OCI-LY1 (cell line): ENCODE data around the gene NAPG.

Source experiments
- H2AFZ ChIP-seq: fragments of 200-600 bp; sonication (generic), shearing (Covaris generic); 2 replicates; pipeline ENCODE4 v1.6.0; 2014; ENCODE audit warnings: antibody characterized with exemption, mild to moderate bottlenecking, low read length
- H3F3A ChIP-seq: fragments of 200-600 bp; sonication (generic), shearing (Covaris generic); 2 replicates; pipeline ENCODE4 v1.6.0; 2014; ENCODE audit warnings: mild to moderate bottlenecking, antibody characterized with exemption, low read length, moderate library complexity; ENCODE audit not compliant: insufficient read depth
- H3K27ac ChIP-seq: fragments of 200-600 bp; sonication (generic); 2 replicates; pipeline ENCODE4 v1.5.1; 2014; ENCODE audit warnings: low read length, mixed run types, mild to moderate bottlenecking, low read depth; ENCODE audit not compliant: poor library complexity, severe bottlenecking
- H3K27me3 ChIP-seq: fragments of 200-600 bp; sonication (generic); 2 replicates; pipeline ENCODE4 v1.6.0; 2014; ENCODE audit warnings: antibody characterized with exemption, mild to moderate bottlenecking, low read length, moderate library complexity; ENCODE audit not compliant: insufficient read depth
- H3K36me3 ChIP-seq: fragments of 200-600 bp; sonication (generic); 2 replicates; pipeline ENCODE4 v1.6.1; 2014; ENCODE audit warnings: mild to moderate bottlenecking, antibody characterized with exemption, low read length, moderate library complexity, mixed read lengths; ENCODE audit not compliant: insufficient read depth
- H3K4me1 ChIP-seq: fragments of 200-600 bp; sonication (generic); 2 replicates; pipeline ENCODE4 v1.5.1; 2014; ENCODE audit warnings: mild to moderate bottlenecking, low read length, moderate library complexity; ENCODE audit not compliant: insufficient read depth, severe bottlenecking
- H3K4me2 ChIP-seq: fragments of 200-600 bp; sonication (generic), shearing (Covaris generic); 2 replicates; pipeline ENCODE4 v1.6.1; 2014; ENCODE audit warnings: low read length
- H3K4me3 ChIP-seq: fragments of 200-600 bp; sonication (generic); 2 replicates; pipeline ENCODE4 v1.5.1; 2014; ENCODE audit warnings: low read length, low read depth, mild to moderate bottlenecking, mixed read lengths; ENCODE audit not compliant: poor library complexity, severe bottlenecking
- H3K79me2 ChIP-seq: fragments of 200-600 bp; shearing (Covaris generic); 2 replicates; pipeline ENCODE4 v1.6.1; 2016; ENCODE audit warnings: mixed run types, low read length, mixed read lengths; ENCODE audit not compliant: insufficient read depth
- H3K9ac ChIP-seq: fragments of 200-600 bp; sonication (generic), shearing (Covaris generic); 2 replicates; pipeline ENCODE4 v1.6.1; 2014; ENCODE audit warnings: mild to moderate bottlenecking, low read length, mixed read lengths
- H3K9me2 ChIP-seq: fragments of 200-600 bp; sonication (generic), shearing (Covaris generic); 2 replicates; pipeline ENCODE4 v1.6.1; 2014; ENCODE audit warnings: low read depth, mild to moderate bottlenecking, low read length, mixed read lengths
- H3K9me3 ChIP-seq: fragments of 200-600 bp; shearing (Covaris generic); 2 replicates; pipeline ENCODE4 v1.6.1; 2014; ENCODE audit warnings: low read length, mixed read lengths
- H4K20me1 ChIP-seq: fragments of 200-600 bp; sonication (generic), shearing (Covaris generic); 2 replicates; pipeline ENCODE4 v1.6.0; 2016; ENCODE audit warnings: mild to moderate bottlenecking, low read length; ENCODE audit not compliant: insufficient read depth
- EZH2 ChIP-seq: fragments of 200-600 bp; sonication (generic), shearing (Covaris generic); IDR thresholded peaks from 2 replicates; pipeline ENCODE4 v1.8.0; 2017; ENCODE audit warnings: borderline replicate concordance, mixed run types, mild to moderate bottlenecking, antibody characterized with exemption, low read length, moderate library complexity, mixed read lengths
- TF ChIP-seq, protein P1 (sequence below): fragments of 200-600 bp; sonication (generic), shearing (Covaris generic); IDR thresholded peaks from 2 replicates; pipeline ENCODE4 v1.5.1; 2017; ENCODE audit warnings: mild to moderate bottlenecking, antibody characterized with exemption, low read length, moderate library complexity, mixed read lengths

Gene NAPG

DNA sequence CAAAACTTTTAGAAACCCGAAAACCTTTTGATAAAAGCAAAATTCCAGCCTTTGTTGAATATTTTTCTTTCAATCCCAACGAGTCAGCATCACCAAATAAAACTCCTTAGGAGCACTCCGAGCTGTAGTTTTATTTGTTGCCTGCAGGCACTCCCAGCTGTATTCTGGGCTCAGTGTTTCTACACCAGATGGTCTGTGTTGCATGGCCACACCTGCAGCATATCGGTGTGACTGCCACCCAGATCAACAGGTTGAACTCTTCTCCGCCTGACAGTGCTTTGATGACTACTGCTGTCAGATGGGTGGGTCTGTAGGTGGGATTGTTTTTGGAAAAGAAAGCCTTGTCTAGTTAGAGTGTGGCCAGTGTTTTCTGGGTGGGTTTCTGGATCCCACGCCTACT is 38.7 kb upstream of the NAPG start:
- peaks cover 74% of the 10 kb centered on the region for H3K4me1 ChIP-seq
- H3K36me3 ChIP-seq: no peaks in the 10 kb centered on the region
- no peak overlapping the region for H3K4me3 ChIP-seq
- H3K9me2 ChIP-seq: no peaks in the 10 kb centered on the region
- H2AFZ ChIP-seq: peak overlapping the region; percentile 2; the same call in 1 of the 2 replicates
- no peaks in the 10 kb centered on the region for H3K27me3 ChIP-seq
- H3K79me2 ChIP-seq: no peaks in the 10 kb centered on the region
- peak overlapping the region; percentile 20; the same call in 1 of the 2 replicates for H3K9ac ChIP-seq
- H3K9me3 ChIP-seq: no peaks in the 10 kb centered on the region
- H3K4me2 ChIP-seq: peak overlapping the region; percentile 23; the same call in 1 of the 2 replicates
- H3K27ac ChIP-seq: peak overlapping the region; percentile 69
- no peaks in the 10 kb centered on the region; the same call in 1 of the 2 replicates for H3F3A ChIP-seq
- TF ChIP-seq EZH2: no peak
- TF ChIP-seq, protein P1, sequence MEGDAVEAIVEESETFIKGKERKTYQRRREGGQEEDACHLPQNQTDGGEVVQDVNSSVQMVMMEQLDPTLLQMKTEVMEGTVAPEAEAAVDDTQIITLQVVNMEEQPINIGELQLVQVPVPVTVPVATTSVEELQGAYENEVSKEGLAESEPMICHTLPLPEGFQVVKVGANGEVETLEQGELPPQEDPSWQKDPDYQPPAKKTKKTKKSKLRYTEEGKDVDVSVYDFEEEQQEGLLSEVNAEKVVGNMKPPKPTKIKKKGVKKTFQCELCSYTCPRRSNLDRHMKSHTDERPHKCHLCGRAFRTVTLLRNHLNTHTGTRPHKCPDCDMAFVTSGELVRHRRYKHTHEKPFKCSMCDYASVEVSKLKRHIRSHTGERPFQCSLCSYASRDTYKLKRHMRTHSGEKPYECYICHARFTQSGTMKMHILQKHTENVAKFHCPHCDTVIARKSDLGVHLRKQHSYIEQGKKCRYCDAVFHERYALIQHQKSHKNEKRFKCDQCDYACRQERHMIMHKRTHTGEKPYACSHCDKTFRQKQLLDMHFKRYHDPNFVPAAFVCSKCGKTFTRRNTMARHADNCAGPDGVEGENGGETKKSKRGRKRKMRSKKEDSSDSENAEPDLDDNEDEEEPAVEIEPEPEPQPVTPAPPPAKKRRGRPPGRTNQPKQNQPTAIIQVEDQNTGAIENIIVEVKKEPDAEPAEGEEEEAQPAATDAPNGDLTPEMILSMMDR: peak; percentile 19; the same call in 1 of the 2 replicates
- H4K20me1 ChIP-seq: no peaks in the 10 kb centered on the region

DNA sequence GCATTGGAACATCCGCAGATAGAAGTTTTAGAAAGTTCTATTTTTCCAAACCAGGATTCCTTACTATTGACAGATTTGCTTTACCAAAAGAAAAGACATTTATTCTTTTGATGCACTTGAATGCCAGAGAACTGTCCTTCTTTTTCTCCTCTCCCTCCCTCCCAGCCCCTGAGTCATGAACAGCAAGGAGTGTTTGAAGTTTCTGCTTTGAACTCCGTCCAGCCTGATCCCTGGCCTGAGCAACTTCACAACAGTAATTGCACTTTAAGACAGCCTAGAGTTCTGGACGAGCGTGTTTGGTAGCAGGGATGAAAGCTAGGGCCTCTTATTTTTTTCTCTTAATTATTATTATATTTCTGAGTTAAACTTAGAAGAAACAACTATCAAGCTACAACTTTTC is 37.8 kb upstream of the NAPG start:
- Histone ChIP-seq H3K27me3 (no peaks in the 10 kb centered on the region), H3K36me3 (no peaks in the 10 kb centered on the region), H4K20me1 (no peaks in the 10 kb centered on the region), H3K27ac (peak overlapping the region; percentile 69), H3K79me2 (no peaks in the 10 kb centered on the region), H3K4me3 (no peak overlapping the region), H3F3A (no peaks in the 10 kb centered on the region), H3K9me3 (no peaks in the 10 kb centered on the region), H3K9ac (no peak overlapping the region), H3K9me2 (no peaks in the 10 kb centered on the region), H2AFZ (no peak overlapping the region), H3K4me2 (no peak overlapping the region), H3K4me1 (peaks cover 66% of the 10 kb centered on the region)
- no peak for TF ChIP-seq EZH2

DNA sequence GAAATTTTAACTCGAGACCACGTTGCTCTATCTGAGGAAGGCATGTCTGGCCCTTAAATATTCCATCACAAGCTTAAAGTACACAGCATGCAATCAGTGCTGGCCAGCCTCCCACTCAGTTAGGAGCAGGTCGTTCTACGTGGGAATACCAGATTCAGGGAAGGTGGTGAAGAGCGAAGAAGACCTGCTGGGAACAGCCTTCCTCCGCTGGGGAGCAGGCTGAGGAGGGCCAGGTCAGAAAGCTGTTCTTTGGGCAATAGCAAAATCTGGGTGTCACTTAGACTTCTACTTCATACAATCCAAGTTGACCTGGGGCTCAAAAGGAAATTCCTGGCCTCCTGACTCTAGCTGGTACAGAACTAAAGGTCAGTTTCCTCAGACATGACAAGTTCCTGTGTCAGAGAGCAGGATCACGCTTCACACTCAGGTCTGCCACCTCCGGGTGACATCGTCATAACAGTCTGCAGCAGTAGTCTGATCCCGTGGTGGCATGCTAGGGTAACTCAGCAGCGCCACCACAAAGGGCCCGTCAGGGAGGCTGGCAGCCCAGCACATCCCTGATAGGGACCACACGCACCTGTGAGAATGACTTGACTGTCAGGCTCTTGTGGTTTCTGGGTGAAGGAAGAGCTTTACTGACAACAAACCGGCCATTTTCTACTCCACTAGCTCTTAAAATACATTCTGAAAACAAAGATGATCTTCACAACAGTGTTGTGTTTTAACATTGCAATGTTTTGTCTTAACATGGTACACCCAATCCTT is 35.2 kb upstream of the NAPG start:
- Histone ChIP-seq H3K9me2 (no peaks in the 10 kb centered on the region), H3K27me3 (no peaks in the 10 kb centered on the region), H3F3A (no peaks in the 10 kb centered on the region), H3K79me2 (no peaks in the 10 kb centered on the region), H3K4me1 (peaks cover 44% of the 10 kb centered on the region), H3K27ac (peak overlapping the region; percentile 54), H3K36me3 (no peaks in the 10 kb centered on the region), H3K4me3 (no peak overlapping the region), H3K9me3 (no peaks in the 10 kb centered on the region), H3K4me2 (no peak overlapping the region; the same call in 1 of the 2 replicates), H3K9ac (peak overlapping the region; percentile 4; the same call in 1 of the 2 replicates), H4K20me1 (no peaks in the 10 kb centered on the region), H2AFZ (peak overlapping the region; percentile 21)
- no peak for TF ChIP-seq EZH2
- TF ChIP-seq, protein P1: peak; percentile 99
